Measurements from ENCODE around the gene DUSP10.

Gene DUSP10

DNA sequence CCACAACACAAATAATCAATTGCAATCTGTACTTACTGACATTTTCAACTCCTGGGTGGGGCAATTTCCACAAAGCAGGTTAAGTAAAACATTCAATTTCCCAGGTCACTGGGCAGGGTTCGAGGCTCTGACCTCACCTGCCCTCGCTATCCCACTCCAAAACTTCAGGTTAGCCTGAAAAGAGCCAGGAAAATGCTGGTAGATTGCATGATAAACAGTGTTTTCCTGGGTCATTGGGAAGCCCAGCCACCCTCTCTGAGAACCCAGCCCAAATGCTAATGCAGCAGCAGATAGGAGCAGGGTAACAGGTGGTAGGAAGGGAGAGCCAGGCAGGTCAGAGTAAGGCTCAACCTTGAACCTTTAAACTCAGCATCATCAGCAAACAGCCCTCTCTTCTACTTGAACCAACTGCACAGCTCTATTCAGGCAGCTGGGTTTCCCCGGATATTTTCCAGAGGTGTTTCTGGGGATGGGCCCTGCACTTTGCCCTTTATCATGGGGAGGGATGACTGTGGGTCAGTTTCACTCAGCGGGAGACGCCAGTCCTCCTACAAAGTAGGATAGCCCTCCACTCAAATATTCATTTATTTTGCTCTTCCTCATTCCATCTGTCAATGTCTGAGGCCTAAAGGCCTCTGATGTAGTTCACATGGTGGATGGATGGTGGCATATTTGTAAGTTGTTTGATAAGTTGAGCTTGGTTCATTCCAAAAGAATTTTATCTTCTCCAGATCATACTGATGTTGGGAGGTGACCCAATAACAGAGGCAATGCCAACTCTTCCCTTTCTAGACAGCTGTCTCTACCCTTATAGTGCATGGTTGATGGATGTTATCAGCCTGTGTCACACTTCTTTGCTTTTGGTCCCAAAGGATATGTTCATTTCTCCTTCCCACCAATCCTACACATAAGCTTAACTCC lies 65.7 kb downstream of the DUSP10 start:
- no peak for DNase-seq
- in situ Hi-C loops (cut with MboI; ENCODE audit: low pct_unique_long_range_greater_than_20kb, low sequenced_read_pairs): no loop called here

GRCh38 chr1:221672965-221673364 lies 68.9 kb downstream of the DUSP10 start:
- no peak for DNase-seq
- in situ Hi-C loops (cut with MboI; ENCODE audit: low pct_unique_long_range_greater_than_20kb, low sequenced_read_pairs): no loop called here

- in situ Hi-C loops (cut with MboI; ENCODE audit: low pct_unique_long_range_greater_than_20kb, low sequenced_read_pairs): no loop called here
- no peak for DNase-seq
Measured at GRCh38 chr1:221672239-221672645, 69.6 kb downstream of the DUSP10 start.

- in situ Hi-C loops (cut with MboI; ENCODE audit: low pct_unique_long_range_greater_than_20kb, low sequenced_read_pairs): no loop called here
- no peak for DNase-seq
Measured at GRCh38 chr1:221670081-221670480, 71.8 kb downstream of the DUSP10 start.

GRCh38 chr1:221669441-221669840 lies 72.4 kb downstream of the DUSP10 start:
- in situ Hi-C loops (cut with MboI; ENCODE audit: low pct_unique_long_range_greater_than_20kb, low sequenced_read_pairs): no loop called here
- no peak for DNase-seq

DNA sequence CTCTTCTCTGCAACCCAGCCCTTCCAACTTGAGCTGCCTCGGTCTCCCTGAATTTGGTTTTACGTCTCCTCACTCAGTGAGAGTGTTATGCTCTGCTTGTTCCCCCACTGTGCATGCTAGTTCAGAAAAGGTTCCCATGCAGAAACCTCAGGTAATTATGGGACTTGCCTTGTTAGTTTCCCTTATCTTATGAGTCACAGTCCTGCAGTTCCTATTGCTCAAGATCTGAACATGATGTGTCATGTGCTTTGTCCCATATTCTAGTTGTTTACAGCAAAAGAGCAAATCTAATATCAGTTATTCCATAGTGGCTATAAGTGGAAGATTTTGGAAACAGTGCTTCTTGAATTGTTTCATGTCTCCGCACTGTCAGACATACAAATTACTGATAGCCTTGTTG lies 74.4 kb downstream of the DUSP10 start:
- in situ Hi-C loops (cut with MboI; ENCODE audit: low pct_unique_long_range_greater_than_20kb, low sequenced_read_pairs): no loop called here
- DNase-seq: peak; percentile 15

GRCh38 chr1:221664253-221664652 lies 77.6 kb downstream of the DUSP10 start:
- in situ Hi-C loops (cut with MboI; ENCODE audit: low pct_unique_long_range_greater_than_20kb, low sequenced_read_pairs): no loop called here
- DNase-seq: no peak

DNA sequence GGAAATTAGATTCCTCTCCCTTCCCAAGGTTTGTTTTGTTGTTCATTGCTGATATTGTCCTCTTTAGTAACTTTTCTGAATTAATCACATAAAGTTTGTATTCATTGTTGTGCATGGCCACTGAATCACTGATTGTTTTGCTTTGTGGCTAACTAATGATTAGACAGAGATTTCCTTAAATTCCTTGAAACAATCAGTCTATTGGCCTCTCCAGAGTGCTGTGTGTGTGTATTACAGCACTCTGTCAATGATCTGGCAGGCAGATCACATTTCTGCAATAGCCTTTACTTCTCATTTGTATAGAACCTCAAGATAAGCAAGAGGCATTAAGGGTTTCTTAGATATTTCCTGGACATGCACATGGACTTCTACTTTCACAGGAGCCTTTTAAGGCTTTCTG lies 78.6 kb downstream of the DUSP10 start:
- no peak for DNase-seq
- in situ Hi-C loops (cut with MboI; ENCODE audit: low pct_unique_long_range_greater_than_20kb, low sequenced_read_pairs): no loop called here

- in situ Hi-C loops (cut with MboI; ENCODE audit: low pct_unique_long_range_greater_than_20kb, low sequenced_read_pairs): no loop called here
- no peak for DNase-seq
Measured at GRCh38 chr1:221655766-221656305, 86.1 kb downstream of the DUSP10 start.

Measured in KBM-7 (cell line).